Measurements from ENCODE around the gene ANKRD18A.

The ANKRD18A gene

DNA sequence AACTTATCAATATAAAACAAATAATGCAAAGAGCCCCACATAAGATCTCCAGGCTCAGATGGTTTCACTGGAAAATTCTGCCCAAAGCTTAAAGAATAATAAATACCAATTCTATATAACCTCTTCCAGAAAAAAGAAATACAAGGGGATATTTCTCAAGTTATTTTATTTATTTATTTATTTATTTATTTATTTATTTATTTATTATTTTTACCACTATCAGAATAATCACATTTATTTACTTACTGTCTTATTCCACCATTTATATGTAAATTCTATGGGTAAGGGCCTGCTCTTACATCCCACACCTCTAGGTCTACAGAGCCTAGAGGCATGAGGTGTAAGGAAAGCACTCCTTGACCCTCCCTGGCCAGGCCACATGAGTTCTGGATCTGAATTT is 91.1 kb downstream of the ANKRD18A start:
- no peak for DNase-seq (ENCODE audit: low read depth)

DNA sequence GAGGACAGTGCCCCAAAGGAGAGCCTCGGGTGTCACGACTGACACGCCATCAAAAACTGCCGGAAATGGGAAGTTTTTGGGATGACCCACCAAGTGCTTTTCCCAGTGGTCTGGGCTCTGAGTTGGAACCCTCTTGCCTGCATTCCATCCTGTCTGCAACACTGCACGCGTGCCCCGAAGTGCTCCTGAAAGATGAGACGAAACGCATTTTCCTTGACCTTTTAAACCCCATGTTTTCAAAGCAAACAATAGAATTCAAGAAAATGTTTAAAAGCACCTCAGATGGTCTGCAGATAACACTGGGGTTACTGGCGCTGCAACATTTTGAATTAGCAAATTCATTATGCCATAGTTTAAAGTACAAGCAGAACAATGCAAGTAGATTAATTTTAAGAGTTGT is 92.9 kb downstream of the ANKRD18A start:
- DNase-seq (ENCODE audit: low read depth), result no peak

DNA sequence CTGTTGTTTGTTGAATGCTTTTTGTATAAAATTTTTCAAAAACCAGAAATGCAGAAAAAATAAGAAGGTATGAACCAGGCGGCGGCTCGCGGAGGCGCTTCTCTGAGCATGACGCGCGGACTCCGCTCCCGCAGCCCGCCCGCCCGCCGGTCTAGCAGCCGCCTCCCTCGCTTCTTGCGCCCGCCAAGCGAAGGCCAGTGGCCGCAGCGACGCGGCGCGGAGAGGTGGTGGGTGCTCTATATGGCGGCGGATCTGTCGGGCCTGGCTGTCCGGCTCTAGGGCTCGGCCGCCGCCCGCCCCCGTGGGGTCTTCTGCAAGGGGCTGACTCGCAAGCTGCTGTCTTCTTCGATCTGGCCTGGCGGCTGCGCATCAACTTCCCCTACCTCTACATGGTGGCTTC is 93.8 kb downstream of the ANKRD18A start:
- no peak for DNase-seq (ENCODE audit: low read depth)

DNA sequence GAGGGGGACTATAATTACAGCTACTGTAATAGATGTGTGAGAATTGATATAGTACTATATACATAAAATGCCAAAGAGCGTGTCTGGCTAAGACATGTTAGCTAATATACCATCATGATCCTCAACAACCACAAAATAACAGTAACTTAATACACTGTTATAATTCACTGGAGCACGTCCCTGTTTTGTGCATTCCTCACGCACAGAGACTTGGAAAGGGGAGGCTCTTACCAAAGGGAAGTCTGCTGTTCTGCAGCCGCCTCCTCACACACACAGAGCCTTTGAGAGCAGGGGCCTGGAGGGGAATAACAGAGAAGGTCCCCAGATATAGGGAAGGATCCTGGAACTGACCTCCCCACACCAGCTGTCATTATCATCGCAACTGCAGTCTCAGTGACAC is 97.3 kb downstream of the ANKRD18A start:
- no peak for DNase-seq (ENCODE audit: low read depth)

DNA sequence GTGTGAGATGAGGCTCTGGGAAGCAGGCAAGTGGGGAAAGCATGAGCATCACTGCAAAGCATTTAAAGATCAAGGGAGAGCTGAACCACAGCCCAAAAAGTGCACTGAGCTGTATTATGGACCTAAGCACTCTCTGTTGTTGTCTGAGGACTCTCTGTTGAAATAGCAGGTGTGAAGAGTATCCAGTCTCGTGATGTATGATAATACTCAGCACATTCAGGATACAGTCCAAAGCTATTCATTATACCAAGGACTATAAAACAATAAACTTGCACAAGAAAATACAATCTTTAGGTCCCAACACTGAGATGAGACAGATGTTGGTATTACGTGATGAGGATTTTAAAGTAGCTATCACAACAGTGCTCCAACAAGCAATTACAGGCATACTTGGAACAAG is 98.6 kb downstream of the ANKRD18A start:
- DNase-seq (ENCODE audit: low read depth), result no peak

Measured in EH (cell line).